GM21381 (cell line): Measurements from ENCODE around the gene FYB1.

ENCODE experiments used
- ATAC-seq: cut with Tn5 transposase; IDR thresholded peaks from one replicate; pipeline ENCODE4 v1.9.1; 2021; ENCODE audit warnings: mild to moderate bottlenecking, moderate library complexity; ENCODE audit not compliant: unreplicated experiment

Gene FYB1

DNA sequence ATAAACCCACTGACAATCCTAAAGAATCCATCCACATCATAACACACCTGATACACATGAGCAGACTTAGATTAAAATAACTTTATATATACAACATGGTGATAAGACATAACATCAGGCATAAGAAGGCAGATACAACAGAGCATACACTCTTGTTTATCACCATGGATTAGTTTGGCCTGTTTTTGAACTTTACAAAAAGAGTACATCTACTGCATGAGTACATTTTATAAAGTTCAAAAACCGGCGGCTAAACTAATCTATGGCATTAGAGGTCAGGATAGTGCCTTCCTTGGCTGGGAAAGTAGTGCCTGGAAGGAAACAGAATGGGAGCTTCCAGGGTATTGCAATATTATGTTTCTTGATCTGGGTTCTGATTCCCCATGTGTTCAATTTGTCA is 160.3 kb downstream of the FYB1 start:
- no peak for ATAC-seq

DNA sequence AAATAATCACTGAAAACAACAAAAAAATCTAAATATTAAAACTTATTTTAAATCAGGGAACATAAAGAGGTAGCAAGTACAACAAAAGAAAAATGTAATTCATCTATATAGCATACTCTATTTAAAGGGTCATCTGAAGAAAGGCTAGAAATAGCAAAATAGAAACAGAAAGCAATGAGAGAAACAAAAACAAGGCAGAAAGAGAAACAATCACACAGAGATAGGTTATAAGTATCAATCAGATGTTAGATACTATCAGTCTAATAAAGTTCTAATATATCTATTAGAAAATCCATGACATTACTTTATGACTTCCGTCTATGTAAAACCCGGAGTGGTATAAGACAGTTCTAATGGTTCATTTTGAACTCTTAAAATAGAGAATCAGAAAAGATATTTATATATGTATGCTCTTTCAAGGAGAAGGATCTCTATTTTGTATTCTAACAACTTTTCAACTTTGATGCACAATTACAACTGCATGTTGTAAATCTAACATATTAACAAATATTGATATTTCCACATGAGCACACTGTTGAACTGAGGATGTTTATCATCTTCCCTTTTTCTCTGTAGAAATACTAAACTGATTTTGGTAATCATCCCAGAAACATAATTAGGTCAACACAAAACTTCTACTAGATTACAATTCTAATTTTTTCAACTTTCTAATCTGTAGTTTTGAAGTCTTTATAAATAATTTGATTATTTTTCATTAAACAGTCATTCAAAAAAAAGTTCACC is 161.0 kb downstream of the FYB1 start:
- ATAC-seq = peak; percentile 87

DNA sequence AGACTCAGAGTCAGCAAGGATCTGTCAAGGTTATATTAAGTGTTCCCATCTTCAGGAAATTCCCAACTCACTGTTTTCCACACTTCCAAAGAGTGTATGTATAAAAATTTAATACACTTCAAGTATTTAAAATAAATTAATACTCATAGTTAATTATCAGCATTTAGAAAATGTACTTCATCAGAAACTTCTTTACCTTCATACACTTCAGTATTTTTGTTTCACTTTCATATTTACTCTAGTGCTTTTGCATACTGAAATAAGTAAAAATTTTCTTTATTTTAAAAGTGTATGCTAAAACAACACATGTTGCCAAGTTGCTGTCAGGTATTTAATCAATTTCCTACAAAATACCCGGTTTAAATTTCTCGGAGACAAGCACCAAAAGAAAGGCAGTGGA is 161.6 kb downstream of the FYB1 start:
- ATAC-seq = peak; percentile 53

DNA sequence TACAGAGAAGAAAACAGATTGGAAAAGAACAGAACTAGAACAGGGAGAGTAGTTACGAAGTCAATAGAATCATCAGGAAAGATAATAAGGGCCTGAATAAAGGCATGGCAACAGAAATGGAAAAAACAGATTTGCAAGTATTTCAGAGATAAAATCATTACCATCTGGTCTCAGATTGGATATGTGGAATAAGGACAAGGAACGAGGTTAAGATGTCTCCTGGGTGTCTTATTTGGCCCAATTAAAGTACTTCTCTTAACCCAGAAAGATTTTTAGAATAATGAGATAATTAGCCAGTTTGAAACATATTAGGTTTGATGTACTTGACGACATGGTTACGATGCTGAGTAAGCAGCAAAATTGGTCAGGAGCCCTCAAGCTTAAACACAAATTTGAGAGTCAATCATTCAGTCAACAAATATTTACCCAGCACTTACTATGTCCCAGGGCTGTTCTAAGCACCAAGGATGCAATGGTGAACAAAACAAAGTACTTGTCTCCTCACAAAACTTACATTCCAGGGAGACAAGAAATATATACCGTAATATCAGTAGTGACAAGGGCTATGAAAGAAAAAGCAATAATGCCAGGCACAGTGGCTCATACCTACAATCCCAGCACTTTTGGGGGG is 163.5 kb downstream of the FYB1 start:
- no peak for ATAC-seq
